ENCODE results near the gene MEGF6.

The MEGF6 gene

GRCh38 chr1:3453891-3454810, 157.2 kb downstream of the MEGF6 start, which contains the start of gene ARHGEF16:
Gene ARHGEF16, plus strand, starts transcription at chr1:3454665. Its CDS starts 8,420 bp downstream, at chr1:3463085.
- TF ChIP-seq EZH2 (IDR thresholded peaks at IDR 0.05) (no peak), FOXP2 (optimal IDR thresholded peaks at IDR 0.05; ENCODE audit: control extremely low read depth, extremely low read length, insufficient read depth) (no peak), POLR2AphosphoS5 (IDR thresholded peaks at IDR 0.05; ENCODE audit: borderline replicate concordance, low read depth, low read length) (no peak)
- H3K4me3 ChIP-seq, result peak within 1 kb of the TSS; percentile 79
- no peak within 1 kb of the TSS for H3K9ac ChIP-seq (ENCODE audit: insufficient read length)
- no peak within 1 kb of the TSS for H3K27ac ChIP-seq
- H3K9me3 ChIP-seq (ENCODE audit: low read depth, low read length), result no peaks in the 10 kb centered on the region
- no peaks in the 10 kb centered on the region for H3K36me3 ChIP-seq (ENCODE audit: insufficient read depth, low read length)
- no peak for DNase-seq (ENCODE audit: low read depth, low spot score)

- no peaks in the 10 kb centered on the region for H3K9me3 ChIP-seq (ENCODE audit: low read depth, low read length)
- TF ChIP-seq POLR2AphosphoS5 (IDR thresholded peaks at IDR 0.05; ENCODE audit: borderline replicate concordance, low read depth, low read length) (no peak), EZH2 (IDR thresholded peaks at IDR 0.05) (no peak), FOXP2 (optimal IDR thresholded peaks at IDR 0.05; ENCODE audit: control extremely low read depth, extremely low read length, insufficient read depth) (no peak)
- H3K27ac ChIP-seq, result no peak overlapping the region
- no peaks in the 10 kb centered on the region for H3K36me3 ChIP-seq (ENCODE audit: insufficient read depth, low read length)
- no peak for DNase-seq (ENCODE audit: low read depth, low spot score)
- no peak overlapping the region for H3K4me3 ChIP-seq
- H3K9ac ChIP-seq (ENCODE audit: insufficient read length), result no peak overlapping the region
Observed at GRCh38 chr1:3453203-3453761, 158.0 kb downstream of the MEGF6 start.

GRCh38 chr1:3452866-3453175, 158.5 kb downstream of the MEGF6 start:
- Histone ChIP-seq H3K36me3 (ENCODE audit: insufficient read depth, low read length) (no peaks in the 10 kb centered on the region), H3K27ac (no peak overlapping the region), H3K4me3 (no peak overlapping the region), H3K9me3 (ENCODE audit: low read depth, low read length) (no peaks in the 10 kb centered on the region), H3K9ac (ENCODE audit: insufficient read length) (no peak overlapping the region)
- TF ChIP-seq FOXP2 (optimal IDR thresholded peaks at IDR 0.05; ENCODE audit: control extremely low read depth, extremely low read length, insufficient read depth), result no peak
- no peak for TF ChIP-seq EZH2 (IDR thresholded peaks at IDR 0.05)
- no peak for TF ChIP-seq POLR2AphosphoS5 (IDR thresholded peaks at IDR 0.05; ENCODE audit: borderline replicate concordance, low read depth, low read length)
- DNase-seq (ENCODE audit: low read depth, low spot score), result no peak

GRCh38 chr1:3451994-3452865, 159.1 kb downstream of the MEGF6 start:
- H3K9ac ChIP-seq (ENCODE audit: insufficient read length), result no peak overlapping the region
- DNase-seq (ENCODE audit: low read depth, low spot score), result no peak
- no peak overlapping the region for H3K4me3 ChIP-seq
- H3K9me3 ChIP-seq (ENCODE audit: low read depth, low read length), result no peaks in the 10 kb centered on the region
- TF ChIP-seq EZH2 (IDR thresholded peaks at IDR 0.05) (no peak), FOXP2 (optimal IDR thresholded peaks at IDR 0.05; ENCODE audit: control extremely low read depth, extremely low read length, insufficient read depth) (no peak), POLR2AphosphoS5 (IDR thresholded peaks at IDR 0.05; ENCODE audit: borderline replicate concordance, low read depth, low read length) (no peak)
- no peaks in the 10 kb centered on the region for H3K36me3 ChIP-seq (ENCODE audit: insufficient read depth, low read length)
- no peak overlapping the region for H3K27ac ChIP-seq

GRCh38 chr1:3450983-3451382, 160.3 kb downstream of the MEGF6 start:
- Histone ChIP-seq H3K4me3 (no peak overlapping the region), H3K36me3 (ENCODE audit: insufficient read depth, low read length) (no peaks in the 10 kb centered on the region), H3K9ac (ENCODE audit: insufficient read length) (no peak overlapping the region), H3K9me3 (ENCODE audit: low read depth, low read length) (no peaks in the 10 kb centered on the region), H3K27ac (no peak overlapping the region)
- TF ChIP-seq EZH2 (IDR thresholded peaks at IDR 0.05) (no peak), FOXP2 (optimal IDR thresholded peaks at IDR 0.05; ENCODE audit: control extremely low read depth, extremely low read length, insufficient read depth) (no peak), POLR2AphosphoS5 (IDR thresholded peaks at IDR 0.05; ENCODE audit: borderline replicate concordance, low read depth, low read length) (no peak)
- no peak for DNase-seq (ENCODE audit: low read depth, low spot score)

GRCh38 chr1:3450202-3450863, 161.0 kb downstream of the MEGF6 start:
- no peak for TF ChIP-seq EZH2 (IDR thresholded peaks at IDR 0.05)
- no peak for TF ChIP-seq FOXP2 (optimal IDR thresholded peaks at IDR 0.05; ENCODE audit: control extremely low read depth, extremely low read length, insufficient read depth)
- DNase-seq (ENCODE audit: low read depth, low spot score), result no peak
- H3K9ac ChIP-seq (ENCODE audit: insufficient read length), result no peak overlapping the region
- H3K4me3 ChIP-seq, result no peak overlapping the region
- no peaks in the 10 kb centered on the region for H3K36me3 ChIP-seq (ENCODE audit: insufficient read depth, low read length)
- H3K27ac ChIP-seq, result no peak overlapping the region
- H3K9me3 ChIP-seq (ENCODE audit: low read depth, low read length), result no peaks in the 10 kb centered on the region

GRCh38 chr1:3444736-3445135, 166.6 kb downstream of the MEGF6 start:
- no peak for DNase-seq (ENCODE audit: low read depth, low spot score)
- no peaks in the 10 kb centered on the region for H3K36me3 ChIP-seq (ENCODE audit: insufficient read depth, low read length)
- no peak overlapping the region for H3K27ac ChIP-seq
- H3K9me3 ChIP-seq (ENCODE audit: low read depth, low read length), result no peaks in the 10 kb centered on the region
- no peak for TF ChIP-seq EZH2 (IDR thresholded peaks at IDR 0.05)
- H3K9ac ChIP-seq (ENCODE audit: insufficient read length), result no peak overlapping the region
- no peak overlapping the region for H3K4me3 ChIP-seq

- H3K4me3 ChIP-seq, result no peak overlapping the region
- H3K36me3 ChIP-seq (ENCODE audit: insufficient read depth, low read length), result no peaks in the 10 kb centered on the region
- no peak for DNase-seq (ENCODE audit: low read depth, low spot score)
- no peak overlapping the region for H3K9ac ChIP-seq (ENCODE audit: insufficient read length)
- no peaks in the 10 kb centered on the region for H3K9me3 ChIP-seq (ENCODE audit: low read depth, low read length)
- H3K27ac ChIP-seq, result no peak overlapping the region
- TF ChIP-seq EZH2 (IDR thresholded peaks at IDR 0.05), result no peak
- no peak for TF ChIP-seq FOXP2 (optimal IDR thresholded peaks at IDR 0.05; ENCODE audit: control extremely low read depth, extremely low read length, insufficient read depth)
- TF ChIP-seq POLR2AphosphoS5 (IDR thresholded peaks at IDR 0.05; ENCODE audit: borderline replicate concordance, low read depth, low read length), result no peak
Observed at GRCh38 chr1:3444298-3444697, 167.0 kb downstream of the MEGF6 start.
